Stomach (tissue), 4 donors: ENCODE data around the gene DISP3.

Source experiments
- EP300 ChIP-seq: sonication (generic); formaldehyde crosslinking; IDR thresholded peaks from one replicate; pipeline ENCODE4 v1.6.1; 2017; ENCODE audit warnings: antibody characterized with exemption
- POLR2A ChIP-seq, 4 donors: fragments of 450-650 bp; IDR thresholded peaks; one replicate each; pipeline ENCODE4 v1.6.1; 2016; ENCODE audit warnings: antibody characterized with exemption in 4 of 4, control low read depth in 2 of 4, mild to moderate bottlenecking in 1 of 4, moderate library complexity in 1 of 4
- POLR2AphosphoS5 ChIP-seq, 3 donors: sonication (generic); formaldehyde crosslinking; IDR thresholded peaks; one replicate each; pipeline ENCODE4 v1.6.1; 2016; ENCODE audit warnings: antibody characterized with exemption in 3 of 3
- TF ChIP-seq, protein P1 (sequence below), 7 experiments: fragments of 450-650 bp in 4 of 7; fragments of 200-600 bp in 3 of 7; sonication (generic) in 3 of 7; IDR thresholded peaks; one replicate each; pipeline ENCODE4 v1.5.1; 2016 to 2019; ENCODE audit warnings: antibody characterized with exemption in 7 of 7, control low read depth in 2 of 7, mild to moderate bottlenecking in 1 of 7

DNA sequence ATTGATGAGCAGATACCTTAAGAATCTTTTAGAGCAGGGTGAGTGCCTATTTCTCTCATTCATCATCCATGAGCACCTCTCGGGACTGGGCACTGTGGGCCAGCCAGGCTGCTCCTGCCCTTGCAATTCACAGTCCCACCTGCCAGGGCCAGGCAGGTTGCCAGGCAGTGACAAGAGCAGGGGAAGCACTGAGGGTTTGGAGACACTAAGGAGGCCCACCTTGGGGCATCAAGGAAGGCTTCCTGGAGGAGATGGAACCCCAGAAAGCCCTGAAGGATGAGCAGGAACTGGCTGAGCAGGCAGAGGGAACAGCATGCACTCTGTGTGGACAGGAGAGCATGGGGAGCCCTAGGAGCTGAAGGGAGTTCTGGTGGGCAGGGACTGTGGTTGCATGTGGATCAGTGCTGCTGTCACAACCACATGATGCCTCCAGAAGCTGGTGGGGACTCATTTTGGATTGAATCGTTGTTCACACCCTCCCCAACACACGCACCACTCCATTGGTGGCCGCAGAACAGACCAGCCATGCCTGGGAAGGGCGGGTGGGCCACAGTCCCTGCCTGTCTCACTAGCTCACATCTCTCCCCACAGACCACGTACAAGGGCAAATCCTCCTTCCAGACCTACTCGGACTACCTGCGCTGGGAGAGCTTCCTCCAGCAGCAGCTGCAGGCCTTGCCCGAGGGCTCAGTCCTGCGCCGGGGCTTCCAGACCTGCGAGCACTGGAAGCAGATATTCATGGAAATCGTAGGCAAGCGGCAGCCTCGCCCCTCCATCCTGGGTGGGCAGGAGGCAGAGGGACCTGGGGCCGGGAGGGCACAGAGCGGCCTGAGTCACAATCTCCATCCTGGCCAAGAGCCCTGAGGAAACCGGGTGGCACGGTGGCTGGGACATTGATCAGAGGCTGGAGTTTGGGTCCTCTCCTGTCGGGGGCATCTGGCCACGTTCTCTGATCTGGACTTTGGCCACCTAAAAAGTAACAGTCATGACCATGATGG, 55.1 kb downstream of the DISP3 start:
- TF ChIP-seq, protein P1, sequence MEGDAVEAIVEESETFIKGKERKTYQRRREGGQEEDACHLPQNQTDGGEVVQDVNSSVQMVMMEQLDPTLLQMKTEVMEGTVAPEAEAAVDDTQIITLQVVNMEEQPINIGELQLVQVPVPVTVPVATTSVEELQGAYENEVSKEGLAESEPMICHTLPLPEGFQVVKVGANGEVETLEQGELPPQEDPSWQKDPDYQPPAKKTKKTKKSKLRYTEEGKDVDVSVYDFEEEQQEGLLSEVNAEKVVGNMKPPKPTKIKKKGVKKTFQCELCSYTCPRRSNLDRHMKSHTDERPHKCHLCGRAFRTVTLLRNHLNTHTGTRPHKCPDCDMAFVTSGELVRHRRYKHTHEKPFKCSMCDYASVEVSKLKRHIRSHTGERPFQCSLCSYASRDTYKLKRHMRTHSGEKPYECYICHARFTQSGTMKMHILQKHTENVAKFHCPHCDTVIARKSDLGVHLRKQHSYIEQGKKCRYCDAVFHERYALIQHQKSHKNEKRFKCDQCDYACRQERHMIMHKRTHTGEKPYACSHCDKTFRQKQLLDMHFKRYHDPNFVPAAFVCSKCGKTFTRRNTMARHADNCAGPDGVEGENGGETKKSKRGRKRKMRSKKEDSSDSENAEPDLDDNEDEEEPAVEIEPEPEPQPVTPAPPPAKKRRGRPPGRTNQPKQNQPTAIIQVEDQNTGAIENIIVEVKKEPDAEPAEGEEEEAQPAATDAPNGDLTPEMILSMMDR (IDR thresholded peaks at IDR 0.05), result no peak
- no peak for TF ChIP-seq POLR2A (IDR thresholded peaks at IDR 0.05)
- TF ChIP-seq EP300, result no peak
- TF ChIP-seq POLR2AphosphoS5 (IDR thresholded peaks at IDR 0.05), result no peak
